ENCODE results near the gene DPM2. TPM values are rescaled to one million over a fixed set of nuclear protein-coding genes. Genes with fewer than 3 reads are reported as not detected.

Gene DPM2
- total RNA-seq, 2 experiments from 2014 or later, result 44.1 to 46.6 TPM

GRCh38 chr9:127918183-127919107, 19.2 kb downstream of the DPM2 start:
- ChIA-PET CTCF (interaction anchor here (0.6 to 5.2 kb wide), 8 partner anchors 12 to 184 kb away, joined by 3 to 28 read pairs (median 4); partner anchors contain the start of gene TOR2A), POLR2A (interaction anchor here (0.7 kb wide), 1 partner anchor 133 kb away, joined by 5 read pairs; the partner anchor contains the start of gene CDK9)
- Mint-ChIP-seq H3K27me3 (no peaks in the 10 kb centered on the region), H3K4me3 (no peak overlapping the region), H3K27ac (peak overlapping the region; percentile 3), H3K4me1 (peaks cover 44% of the 10 kb centered on the region), H3K9me3 (ENCODE audit: low read depth) (no peaks in the 10 kb centered on the region), H3K36me3 (ENCODE audit: low read depth) (peaks cover 3% of the 10 kb centered on the region)
- DNase-seq (peak; percentile 43), ATAC-seq (no peak)
- intact Hi-C loops (cut with DNase I, micrococcal nuclease), result loop anchor here in 1 of 2 experiments (5.0 kb wide), 2 partner anchors 116 to 131 kb away; partner anchors contain the start of genes CDK9 and FPGS

- Mint-ChIP-seq H3K36me3 (ENCODE audit: low read depth) (peaks cover 6% of the 10 kb centered on the region), H3K4me3 (peak overlapping the region; percentile 76), H3K27ac (peak overlapping the region; percentile 69), H3K9me3 (ENCODE audit: low read depth) (no peaks in the 10 kb centered on the region), H3K4me1 (peaks cover 44% of the 10 kb centered on the region), H3K27me3 (no peaks in the 10 kb centered on the region)
- ChIA-PET POLR2A (interaction anchor here (0.7 to 1.8 kb wide), 3 partner anchors 11 to 132 kb away, joined by 3 to 5 read pairs (median 5); partner anchors contain the start of genes CDK9 and PIP5KL1), CTCF (interaction anchor here (0.6 to 5.2 kb wide), 9 partner anchors 11 to 183 kb away, joined by 3 to 28 read pairs (median 4); partner anchors contain the start of genes SH2D3C and TOR2A)
- intact Hi-C loops (cut with DNase I, micrococcal nuclease), result loop anchor here (1.0 to 5.0 kb wide), 15 partner anchors 10 to 693 kb away; partner anchors contain the start of genes FPGS (in 2 of the 2), BBLN (in 1 of the 2), CDK9 (in 1 of the 2) and PTRH1 (in 1 of the 2)
- ATAC-seq (no peak), DNase-seq (no peak)
Measured at GRCh38 chr9:127917603-127918002, 20.1 kb downstream of the DPM2 start.

- intact Hi-C loops (cut with DNase I, micrococcal nuclease), result loop anchor here (1.0 to 5.0 kb wide), 15 partner anchors 10 to 692 kb away; partner anchors contain the start of genes FPGS (in 2 of the 2), BBLN (in 1 of the 2), CDK9 (in 1 of the 2) and PTRH1 (in 1 of the 2)
- no peaks in the 10 kb centered on the region for H3K9me3 Mint-ChIP-seq (ENCODE audit: low read depth)
- peak within 1 kb of the TSS; percentile 69 for H3K27ac Mint-ChIP-seq
- peak within 1 kb of the TSS; percentile 76 for H3K4me3 Mint-ChIP-seq
- peaks cover 47% of the 10 kb centered on the region for H3K4me1 Mint-ChIP-seq
- ATAC-seq (peak; percentile 96), DNase-seq (peak; percentile 98)
- no peaks in the 10 kb centered on the region for H3K27me3 Mint-ChIP-seq
- POLR2A ChIA-PET, result interaction anchor here (0.7 to 1.8 kb wide), 2 partner anchors 11 to 13 kb away, joined by 3 to 5 read pairs; partner anchors contain the start of gene PIP5KL1
- H3K36me3 Mint-ChIP-seq (ENCODE audit: low read depth), result peaks cover 10% of the 10 kb centered on the region
- CTCF ChIA-PET, result interaction anchor here (0.6 to 5.2 kb wide), 9 partner anchors 11 to 182 kb away, joined by 3 to 28 read pairs (median 4); partner anchors contain the start of genes SH2D3C and TOR2A
Measured at GRCh38 chr9:127916720-127917581, 20.7 kb downstream of the DPM2 start, which contains the start of gene ST6GALNAC4. Gene ST6GALNAC4 (minus strand): TSS chr9:127917041. CDS start chr9:127916419, 622 bp downstream.

- Mint-ChIP-seq H3K36me3 (ENCODE audit: low read depth) (peaks cover 14% of the 10 kb centered on the region), H3K4me3 (peak overlapping the region; percentile 76), H3K27me3 (no peaks in the 10 kb centered on the region), H3K9me3 (ENCODE audit: low read depth) (no peaks in the 10 kb centered on the region), H3K27ac (peak overlapping the region; percentile 67), H3K4me1 (peaks cover 52% of the 10 kb centered on the region)
- ATAC-seq (no peak), DNase-seq (peak; percentile 49)
- ChIA-PET POLR2A (interaction anchor here (1.8 kb wide), 1 partner anchor 10 kb away, joined by 5 read pairs; no protein-coding TSS in a partner anchor), CTCF (interaction anchor here (0.7 to 1.9 kb wide), 9 partner anchors 27 to 692 kb away, joined by 3 to 8 read pairs (median 3); partner anchors contain the start of gene SH2D3C)
- intact Hi-C loops (cut with DNase I, micrococcal nuclease), result loop anchor here (2.0 to 5.0 kb wide), 4 partner anchors 13 to 691 kb away; partner anchors contain the start of genes CDK9 (in 1 of the 2) and FPGS (in 1 of the 2)
Measured at GRCh38 chr9:127915801-127916719, 21.6 kb downstream of the DPM2 start.

GRCh38 chr9:127915325-127915752, 22.3 kb downstream of the DPM2 start:
- H3K27me3 Mint-ChIP-seq, result no peaks in the 10 kb centered on the region
- H3K27ac Mint-ChIP-seq, result peak overlapping the region; percentile 55
- POLR2A ChIA-PET, result no interaction called here
- H3K4me3 Mint-ChIP-seq, result peak overlapping the region; percentile 76
- no peaks in the 10 kb centered on the region for H3K9me3 Mint-ChIP-seq (ENCODE audit: low read depth)
- intact Hi-C loops (cut with DNase I, micrococcal nuclease), result loop anchor here in 1 of 2 experiments (5.0 kb wide), 2 partner anchors 113 to 128 kb away; partner anchors contain the start of genes CDK9 and FPGS
- CTCF ChIA-PET, result interaction anchor here (0.7 to 1.9 kb wide), 7 partner anchors 28 to 692 kb away, joined by 3 to 8 read pairs (median 3); no protein-coding TSS in a partner anchor
- H3K36me3 Mint-ChIP-seq (ENCODE audit: low read depth), result peaks cover 15% of the 10 kb centered on the region
- H3K4me1 Mint-ChIP-seq, result peaks cover 53% of the 10 kb centered on the region
- peak; percentile 26 for DNase-seq
- ATAC-seq, result no peak

- Mint-ChIP-seq H3K4me3 (no peak overlapping the region), H3K4me1 (peaks cover 43% of the 10 kb centered on the region), H3K27me3 (no peaks in the 10 kb centered on the region), H3K27ac (no peak overlapping the region), H3K9me3 (ENCODE audit: low read depth) (no peaks in the 10 kb centered on the region), H3K36me3 (ENCODE audit: low read depth) (peaks cover 17% of the 10 kb centered on the region)
- ChIA-PET POLR2A (interaction anchor here (0.6 to 0.7 kb wide), 2 partner anchors 10 to 64 kb away, joined by 3 to 7 read pairs; no protein-coding TSS in a partner anchor), CTCF (interaction anchor here (0.6 to 1.5 kb wide), 3 partner anchors 17 to 179 kb away, joined by 3 read pairs; partner anchors contain the start of gene TOR2A)
- intact Hi-C loops (cut with DNase I, micrococcal nuclease), result no loop called here
- no peak for ATAC-seq
- no peak for DNase-seq
Measured at GRCh38 chr9:127913682-127914081, 24.0 kb downstream of the DPM2 start.

- ATAC-seq (no peak), DNase-seq (no peak)
- CTCF ChIA-PET, result interaction anchor here (0.7 to 1.5 kb wide), 4 partner anchors 9 to 178 kb away, joined by 3 to 6 read pairs (median 3); partner anchors contain the start of gene TOR2A
- Mint-ChIP-seq H3K36me3 (ENCODE audit: low read depth) (peaks cover 17% of the 10 kb centered on the region), H3K9me3 (ENCODE audit: low read depth) (no peaks in the 10 kb centered on the region), H3K4me1 (peaks cover 36% of the 10 kb centered on the region), H3K27me3 (no peaks in the 10 kb centered on the region), H3K4me3 (no peak overlapping the region), H3K27ac (peak overlapping the region; percentile 19)
- POLR2A ChIA-PET, result no interaction called here
- intact Hi-C loops (cut with DNase I, micrococcal nuclease), result no loop called here
Measured at GRCh38 chr9:127912882-127913281, 24.8 kb downstream of the DPM2 start.

GRCh38 chr9:127912296-127912695, 25.4 kb downstream of the DPM2 start:
- H3K27ac Mint-ChIP-seq, result no peak overlapping the region
- intact Hi-C loops (cut with DNase I, micrococcal nuclease), result no loop called here
- ATAC-seq, result no peak
- H3K4me1 Mint-ChIP-seq, result peaks cover 30% of the 10 kb centered on the region
- DNase-seq, result no peak
- ChIA-PET POLR2A (no interaction called here), CTCF (interaction anchor here (1.4 to 1.5 kb wide), 3 partner anchors 9 to 178 kb away, joined by 3 to 6 read pairs (median 3); partner anchors contain the start of gene TOR2A)
- no peaks in the 10 kb centered on the region for H3K9me3 Mint-ChIP-seq (ENCODE audit: low read depth)
- no peaks in the 10 kb centered on the region for H3K27me3 Mint-ChIP-seq
- no peak overlapping the region for H3K4me3 Mint-ChIP-seq
- H3K36me3 Mint-ChIP-seq (ENCODE audit: low read depth), result peaks cover 18% of the 10 kb centered on the region

- Mint-ChIP-seq H3K4me3 (peak overlapping the region; percentile 1), H3K4me1 (peaks cover 39% of the 10 kb centered on the region), H3K9me3 (ENCODE audit: low read depth) (no peaks in the 10 kb centered on the region), H3K36me3 (ENCODE audit: low read depth) (peaks cover 18% of the 10 kb centered on the region), H3K27ac (peak overlapping the region; percentile 86), H3K27me3 (no peaks in the 10 kb centered on the region)
- ChIA-PET CTCF (interaction anchor here (0.7 to 0.9 kb wide), 3 partner anchors 110 to 294 kb away, joined by 3 read pairs; no protein-coding TSS in a partner anchor), POLR2A (no interaction called here)
- ATAC-seq, result no peak
- DNase-seq, result no peak
- intact Hi-C loops (cut with DNase I, micrococcal nuclease), result loop anchor here in 1 of 2 experiments (1.0 kb wide), 1 partner anchor 7 kb away; no protein-coding TSS in a partner anchor
Measured at GRCh38 chr9:127910613-127911205, 26.9 kb downstream of the DPM2 start.
